Measurements from ENCODE around the gene PPP1R3A. TPM values are rescaled to one million over a fixed set of nuclear protein-coding genes. Genes with fewer than 3 reads are reported as not detected.

The PPP1R3A gene
- total RNA-seq, 1 experiment from 2014 or later, result not detected

DNA sequence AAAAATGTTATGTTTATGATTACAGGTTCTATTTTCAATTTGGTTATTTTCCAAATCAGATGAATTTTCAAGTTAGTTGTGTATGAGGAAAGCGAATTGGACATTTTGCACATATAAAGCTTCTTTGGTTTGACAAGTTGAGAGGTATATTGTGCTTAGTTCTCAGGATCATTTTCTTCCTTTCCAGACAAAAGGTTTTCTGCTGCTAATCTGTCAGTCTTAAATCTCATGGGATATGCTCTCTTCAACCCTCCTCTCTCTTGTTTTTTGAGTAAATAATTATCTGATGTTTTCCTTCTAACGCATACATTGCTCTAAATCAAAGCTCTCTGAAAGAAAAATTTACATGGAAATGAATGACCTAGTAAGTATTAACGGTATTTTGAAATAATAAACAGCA, 77.9 kb downstream of the PPP1R3A start:
- DNase-seq (ENCODE audit: low read depth, low spot score), result no peak
- intact Hi-C loops (cut with micrococcal nuclease; ENCODE audit: unreplicated experiment) (no loop called here), in situ Hi-C loops (cut with HindIII; ENCODE audit: low pct_unique_long_range_greater_than_20kb, low sequenced_read_pairs) (no loop called here)
- no peaks in the 10 kb centered on the region for H3K36me3 ChIP-seq (ENCODE audit: control insufficient read depth, insufficient read depth, low read length)
- no peak for TF ChIP-seq SIN3A (IDR thresholded peaks at IDR 0.05; ENCODE audit: borderline replicate concordance, insufficient read depth, low read depth, low read length)
- no peak for TF ChIP-seq TCF7L2 (IDR thresholded peaks at IDR 0.05; ENCODE audit: low read depth, low read length)
- TF ChIP-seq POLR2AphosphoS5 (IDR thresholded peaks at IDR 0.05; ENCODE audit: low read depth, low read length), result no peak
- TF ChIP-seq, protein P1, sequence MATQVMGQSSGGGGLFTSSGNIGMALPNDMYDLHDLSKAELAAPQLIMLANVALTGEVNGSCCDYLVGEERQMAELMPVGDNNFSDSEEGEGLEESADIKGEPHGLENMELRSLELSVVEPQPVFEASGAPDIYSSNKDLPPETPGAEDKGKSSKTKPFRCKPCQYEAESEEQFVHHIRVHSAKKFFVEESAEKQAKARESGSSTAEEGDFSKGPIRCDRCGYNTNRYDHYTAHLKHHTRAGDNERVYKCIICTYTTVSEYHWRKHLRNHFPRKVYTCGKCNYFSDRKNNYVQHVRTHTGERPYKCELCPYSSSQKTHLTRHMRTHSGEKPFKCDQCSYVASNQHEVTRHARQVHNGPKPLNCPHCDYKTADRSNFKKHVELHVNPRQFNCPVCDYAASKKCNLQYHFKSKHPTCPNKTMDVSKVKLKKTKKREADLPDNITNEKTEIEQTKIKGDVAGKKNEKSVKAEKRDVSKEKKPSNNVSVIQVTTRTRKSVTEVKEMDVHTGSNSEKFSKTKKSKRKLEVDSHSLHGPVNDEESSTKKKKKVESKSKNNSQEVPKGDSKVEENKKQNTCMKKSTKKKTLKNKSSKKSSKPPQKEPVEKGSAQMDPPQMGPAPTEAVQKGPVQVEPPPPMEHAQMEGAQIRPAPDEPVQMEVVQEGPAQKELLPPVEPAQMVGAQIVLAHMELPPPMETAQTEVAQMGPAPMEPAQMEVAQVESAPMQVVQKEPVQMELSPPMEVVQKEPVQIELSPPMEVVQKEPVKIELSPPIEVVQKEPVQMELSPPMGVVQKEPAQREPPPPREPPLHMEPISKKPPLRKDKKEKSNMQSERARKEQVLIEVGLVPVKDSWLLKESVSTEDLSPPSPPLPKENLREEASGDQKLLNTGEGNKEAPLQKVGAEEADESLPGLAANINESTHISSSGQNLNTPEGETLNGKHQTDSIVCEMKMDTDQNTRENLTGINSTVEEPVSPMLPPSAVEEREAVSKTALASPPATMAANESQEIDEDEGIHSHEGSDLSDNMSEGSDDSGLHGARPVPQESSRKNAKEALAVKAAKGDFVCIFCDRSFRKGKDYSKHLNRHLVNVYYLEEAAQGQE (IDR thresholded peaks at IDR 0.05; ENCODE audit: insufficient read depth in 1 of 2, low read depth in 2 of 2, low read length in 1 of 2), result no peak
- TF ChIP-seq, protein P2, sequence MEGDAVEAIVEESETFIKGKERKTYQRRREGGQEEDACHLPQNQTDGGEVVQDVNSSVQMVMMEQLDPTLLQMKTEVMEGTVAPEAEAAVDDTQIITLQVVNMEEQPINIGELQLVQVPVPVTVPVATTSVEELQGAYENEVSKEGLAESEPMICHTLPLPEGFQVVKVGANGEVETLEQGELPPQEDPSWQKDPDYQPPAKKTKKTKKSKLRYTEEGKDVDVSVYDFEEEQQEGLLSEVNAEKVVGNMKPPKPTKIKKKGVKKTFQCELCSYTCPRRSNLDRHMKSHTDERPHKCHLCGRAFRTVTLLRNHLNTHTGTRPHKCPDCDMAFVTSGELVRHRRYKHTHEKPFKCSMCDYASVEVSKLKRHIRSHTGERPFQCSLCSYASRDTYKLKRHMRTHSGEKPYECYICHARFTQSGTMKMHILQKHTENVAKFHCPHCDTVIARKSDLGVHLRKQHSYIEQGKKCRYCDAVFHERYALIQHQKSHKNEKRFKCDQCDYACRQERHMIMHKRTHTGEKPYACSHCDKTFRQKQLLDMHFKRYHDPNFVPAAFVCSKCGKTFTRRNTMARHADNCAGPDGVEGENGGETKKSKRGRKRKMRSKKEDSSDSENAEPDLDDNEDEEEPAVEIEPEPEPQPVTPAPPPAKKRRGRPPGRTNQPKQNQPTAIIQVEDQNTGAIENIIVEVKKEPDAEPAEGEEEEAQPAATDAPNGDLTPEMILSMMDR (IDR thresholded peaks at IDR 0.05), result no peak
- H3K4me1 ChIP-seq (ENCODE audit: control insufficient read depth, insufficient read depth, low read length), result no peaks in the 10 kb centered on the region
- no peaks in the 10 kb centered on the region for H3K27me3 ChIP-seq (ENCODE audit: control insufficient read depth, insufficient read depth, low read length)
- CTCF ChIA-PET, result no interaction called here
- H3K27ac ChIP-seq (ENCODE audit: low read length), result no peak overlapping the region
- H3K9me3 ChIP-seq (ENCODE audit: control insufficient read depth, insufficient read depth, low read depth, low read length), result no peaks in the 10 kb centered on the region
- ATAC-seq, result no peak
- no TSS peak for BruUV-seq (replicated peaks)
- POLR2A ChIA-PET, result no interaction called here
- no peak overlapping the region for H3K4me3 ChIP-seq (ENCODE audit: low read depth in 2 of 2, low read length in 2 of 2)

- H3K9me3 ChIP-seq (ENCODE audit: control insufficient read depth, insufficient read depth, low read depth, low read length), result no peaks in the 10 kb centered on the region
- no peak for ATAC-seq
- intact Hi-C loops (cut with micrococcal nuclease; ENCODE audit: unreplicated experiment), result no loop called here
- ChIA-PET POLR2A (no interaction called here), CTCF (interaction anchor here (0.7 kb wide), 1 partner anchor 123 kb away, joined by 3 read pairs; no protein-coding TSS in a partner anchor)
- TF ChIP-seq TCF7L2 (IDR thresholded peaks at IDR 0.05; ENCODE audit: low read depth, low read length) (no peak), SIN3A (IDR thresholded peaks at IDR 0.05; ENCODE audit: borderline replicate concordance, insufficient read depth, low read depth, low read length) (no peak), POLR2AphosphoS5 (IDR thresholded peaks at IDR 0.05; ENCODE audit: low read depth, low read length) (no peak)
- TF ChIP-seq, protein P1 (IDR thresholded peaks at IDR 0.05; ENCODE audit: insufficient read depth in 1 of 2, low read depth in 2 of 2, low read length in 1 of 2), result no peak
- TF ChIP-seq, protein P2 (IDR thresholded peaks at IDR 0.05), result no peak
- no peak overlapping the region for H3K27ac ChIP-seq (ENCODE audit: low read length)
- in situ Hi-C loops (cut with HindIII; ENCODE audit: low pct_unique_long_range_greater_than_20kb, low sequenced_read_pairs), result no loop called here
- H3K27me3 ChIP-seq (ENCODE audit: control insufficient read depth, insufficient read depth, low read length), result no peaks in the 10 kb centered on the region
- H3K4me1 ChIP-seq (ENCODE audit: control insufficient read depth, insufficient read depth, low read length), result no peaks in the 10 kb centered on the region
- no peak overlapping the region for H3K4me3 ChIP-seq (ENCODE audit: low read depth in 2 of 2, low read length in 2 of 2)
- DNase-seq (ENCODE audit: low read depth, low spot score), result no peak
- no peaks in the 10 kb centered on the region for H3K36me3 ChIP-seq (ENCODE audit: control insufficient read depth, insufficient read depth, low read length)
- no TSS peak for BruUV-seq (replicated peaks)
Observed at GRCh38 chr7:113835367-113835766, 83.4 kb downstream of the PPP1R3A start.
